Astrocyte (in vitro differentiated cells and primary cell): ENCODE measurements around the gene PLEKHB1.

Source experiments
- EZH2 ChIP-seq: IDR thresholded peaks from 2 replicates; pipeline ENCODE4 v1.6.1; 2012; ENCODE audit warnings: mild to moderate bottlenecking, low read length, inconsistent platforms; ENCODE audit not compliant: insufficient read depth
- TF ChIP-seq, protein P1 (sequence below): IDR thresholded peaks from 2 replicates; pipeline ENCODE4 v1.5.1; 2011; ENCODE audit warnings: low read depth, mild to moderate bottlenecking, inconsistent platforms, low read length, moderate library complexity; ENCODE audit not compliant: insufficient read depth

- TF ChIP-seq, protein P1, sequence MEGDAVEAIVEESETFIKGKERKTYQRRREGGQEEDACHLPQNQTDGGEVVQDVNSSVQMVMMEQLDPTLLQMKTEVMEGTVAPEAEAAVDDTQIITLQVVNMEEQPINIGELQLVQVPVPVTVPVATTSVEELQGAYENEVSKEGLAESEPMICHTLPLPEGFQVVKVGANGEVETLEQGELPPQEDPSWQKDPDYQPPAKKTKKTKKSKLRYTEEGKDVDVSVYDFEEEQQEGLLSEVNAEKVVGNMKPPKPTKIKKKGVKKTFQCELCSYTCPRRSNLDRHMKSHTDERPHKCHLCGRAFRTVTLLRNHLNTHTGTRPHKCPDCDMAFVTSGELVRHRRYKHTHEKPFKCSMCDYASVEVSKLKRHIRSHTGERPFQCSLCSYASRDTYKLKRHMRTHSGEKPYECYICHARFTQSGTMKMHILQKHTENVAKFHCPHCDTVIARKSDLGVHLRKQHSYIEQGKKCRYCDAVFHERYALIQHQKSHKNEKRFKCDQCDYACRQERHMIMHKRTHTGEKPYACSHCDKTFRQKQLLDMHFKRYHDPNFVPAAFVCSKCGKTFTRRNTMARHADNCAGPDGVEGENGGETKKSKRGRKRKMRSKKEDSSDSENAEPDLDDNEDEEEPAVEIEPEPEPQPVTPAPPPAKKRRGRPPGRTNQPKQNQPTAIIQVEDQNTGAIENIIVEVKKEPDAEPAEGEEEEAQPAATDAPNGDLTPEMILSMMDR = no peak
- TF ChIP-seq EZH2 = no peak
These were observed 16.2 kb downstream of the PLEKHB1 start for GRCh38 chr11:73662445-73663157.
